ENCODE data around the gene SMIM44.

The SMIM44 gene

DNA sequence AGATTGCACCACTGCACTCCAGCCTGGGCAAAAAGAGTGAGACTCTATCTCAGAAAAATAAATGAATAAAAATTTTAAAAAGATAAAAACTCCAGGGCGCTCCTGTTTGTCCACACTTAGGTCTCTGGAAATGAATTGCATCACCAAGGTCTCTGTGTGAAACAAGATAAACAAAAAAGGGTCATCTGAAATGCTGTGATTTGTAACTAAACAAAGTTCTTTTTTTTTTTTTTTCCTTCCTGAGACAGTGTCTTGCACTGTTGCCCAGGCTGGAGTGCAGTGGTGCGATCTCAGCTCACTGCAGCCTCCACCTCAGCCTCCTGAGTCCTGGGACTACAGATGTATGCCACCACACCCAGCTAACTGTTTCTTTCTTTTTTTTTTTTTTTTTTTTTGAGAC is 34.4 kb upstream of the SMIM44 start:
- Histone ChIP-seq H3K27ac (no peak overlapping the region), H3K4me3 (no peak overlapping the region)
- TF ChIP-seq, protein P1, sequence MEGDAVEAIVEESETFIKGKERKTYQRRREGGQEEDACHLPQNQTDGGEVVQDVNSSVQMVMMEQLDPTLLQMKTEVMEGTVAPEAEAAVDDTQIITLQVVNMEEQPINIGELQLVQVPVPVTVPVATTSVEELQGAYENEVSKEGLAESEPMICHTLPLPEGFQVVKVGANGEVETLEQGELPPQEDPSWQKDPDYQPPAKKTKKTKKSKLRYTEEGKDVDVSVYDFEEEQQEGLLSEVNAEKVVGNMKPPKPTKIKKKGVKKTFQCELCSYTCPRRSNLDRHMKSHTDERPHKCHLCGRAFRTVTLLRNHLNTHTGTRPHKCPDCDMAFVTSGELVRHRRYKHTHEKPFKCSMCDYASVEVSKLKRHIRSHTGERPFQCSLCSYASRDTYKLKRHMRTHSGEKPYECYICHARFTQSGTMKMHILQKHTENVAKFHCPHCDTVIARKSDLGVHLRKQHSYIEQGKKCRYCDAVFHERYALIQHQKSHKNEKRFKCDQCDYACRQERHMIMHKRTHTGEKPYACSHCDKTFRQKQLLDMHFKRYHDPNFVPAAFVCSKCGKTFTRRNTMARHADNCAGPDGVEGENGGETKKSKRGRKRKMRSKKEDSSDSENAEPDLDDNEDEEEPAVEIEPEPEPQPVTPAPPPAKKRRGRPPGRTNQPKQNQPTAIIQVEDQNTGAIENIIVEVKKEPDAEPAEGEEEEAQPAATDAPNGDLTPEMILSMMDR (IDR thresholded peaks at IDR 0.05), result no peak
- no peak for DNase-seq (ENCODE audit: low spot score)

DNA sequence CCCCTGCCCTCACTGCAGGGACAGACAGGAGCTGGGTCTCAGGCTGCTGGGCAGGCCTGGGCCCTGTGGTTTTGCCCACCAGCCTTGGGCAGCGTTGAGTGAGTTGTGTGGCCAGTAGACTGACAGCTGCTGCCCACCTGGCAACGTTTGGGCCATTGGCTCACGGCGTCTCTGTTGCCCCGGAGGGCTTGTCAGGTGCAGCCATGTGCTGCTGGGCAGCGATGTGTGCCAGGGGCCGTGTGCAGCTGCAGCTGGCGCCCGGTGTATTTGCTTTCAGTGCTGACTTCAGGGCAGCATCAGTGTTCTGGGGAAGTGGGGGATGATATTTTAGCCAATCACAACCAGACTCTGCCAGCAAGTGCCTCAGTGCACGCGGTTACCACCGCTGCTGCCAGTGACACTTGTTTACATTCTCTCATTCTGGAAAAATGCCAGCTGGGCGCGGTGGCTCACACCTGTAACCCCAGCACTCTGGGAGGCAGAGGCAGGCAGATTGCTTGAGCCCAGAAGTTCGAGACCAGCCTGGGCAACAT is 33.5 kb upstream of the SMIM44 start:
- TF ChIP-seq, protein P1 (IDR thresholded peaks at IDR 0.05), result no peak
- H3K27ac ChIP-seq, result no peak overlapping the region
- DNase-seq (ENCODE audit: low spot score), result no peak
- H3K4me3 ChIP-seq, result no peak overlapping the region

DNA sequence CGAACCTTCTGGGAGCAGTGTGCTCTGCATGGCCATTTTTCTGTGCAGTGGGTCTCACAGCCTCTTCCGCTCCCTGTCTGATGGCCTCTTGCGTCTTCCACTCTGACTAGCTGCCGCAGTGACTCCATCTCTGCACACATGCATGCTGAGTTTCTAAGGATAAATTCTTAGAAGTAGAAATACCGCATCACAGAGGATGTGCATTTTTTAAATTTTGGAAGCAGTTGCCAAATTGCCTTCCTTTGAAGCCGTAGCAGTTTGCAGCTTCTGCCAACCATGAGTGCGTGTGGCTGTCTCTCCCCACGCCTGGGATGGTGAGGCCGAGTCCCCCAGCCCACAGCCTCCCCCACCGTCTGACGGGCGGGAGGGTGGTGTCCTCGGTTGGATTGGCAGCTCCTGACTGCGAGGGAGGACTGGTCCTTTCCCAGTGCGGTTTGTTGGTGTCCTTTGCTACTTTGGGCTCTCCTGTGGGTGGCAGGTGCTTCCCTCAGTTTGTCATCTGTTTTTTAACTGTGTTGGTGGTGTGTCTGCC is 32.7 kb upstream of the SMIM44 start:
- H3K27ac ChIP-seq, result no peak overlapping the region
- DNase-seq (ENCODE audit: low spot score), result no peak
- TF ChIP-seq, protein P1 (IDR thresholded peaks at IDR 0.05), result no peak
- H3K4me3 ChIP-seq, result no peak overlapping the region

DNA sequence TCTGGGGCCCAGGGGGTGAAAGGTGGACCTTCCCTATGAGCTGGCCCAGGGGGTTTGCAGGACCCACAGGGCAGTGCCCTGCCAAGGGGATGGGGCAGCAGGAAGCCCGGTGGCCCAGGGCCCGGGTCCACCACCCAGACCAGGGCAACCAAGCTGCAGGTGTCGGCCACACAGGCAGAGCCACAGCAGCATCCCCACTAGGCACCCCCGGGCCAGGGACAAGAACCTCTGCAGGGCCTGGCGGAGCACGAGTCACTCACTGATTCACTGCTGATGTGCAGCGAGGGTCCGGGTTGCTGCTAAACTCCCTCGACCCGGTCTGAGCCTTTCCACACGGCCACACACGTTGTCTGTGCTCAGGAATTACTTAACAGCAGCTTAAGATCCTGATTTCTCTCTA is 31.7 kb upstream of the SMIM44 start:
- H3K4me3 ChIP-seq, result no peak overlapping the region
- no peak overlapping the region for H3K27ac ChIP-seq
- TF ChIP-seq, protein P1 (IDR thresholded peaks at IDR 0.05), result no peak
- no peak for DNase-seq (ENCODE audit: low spot score)

DNA sequence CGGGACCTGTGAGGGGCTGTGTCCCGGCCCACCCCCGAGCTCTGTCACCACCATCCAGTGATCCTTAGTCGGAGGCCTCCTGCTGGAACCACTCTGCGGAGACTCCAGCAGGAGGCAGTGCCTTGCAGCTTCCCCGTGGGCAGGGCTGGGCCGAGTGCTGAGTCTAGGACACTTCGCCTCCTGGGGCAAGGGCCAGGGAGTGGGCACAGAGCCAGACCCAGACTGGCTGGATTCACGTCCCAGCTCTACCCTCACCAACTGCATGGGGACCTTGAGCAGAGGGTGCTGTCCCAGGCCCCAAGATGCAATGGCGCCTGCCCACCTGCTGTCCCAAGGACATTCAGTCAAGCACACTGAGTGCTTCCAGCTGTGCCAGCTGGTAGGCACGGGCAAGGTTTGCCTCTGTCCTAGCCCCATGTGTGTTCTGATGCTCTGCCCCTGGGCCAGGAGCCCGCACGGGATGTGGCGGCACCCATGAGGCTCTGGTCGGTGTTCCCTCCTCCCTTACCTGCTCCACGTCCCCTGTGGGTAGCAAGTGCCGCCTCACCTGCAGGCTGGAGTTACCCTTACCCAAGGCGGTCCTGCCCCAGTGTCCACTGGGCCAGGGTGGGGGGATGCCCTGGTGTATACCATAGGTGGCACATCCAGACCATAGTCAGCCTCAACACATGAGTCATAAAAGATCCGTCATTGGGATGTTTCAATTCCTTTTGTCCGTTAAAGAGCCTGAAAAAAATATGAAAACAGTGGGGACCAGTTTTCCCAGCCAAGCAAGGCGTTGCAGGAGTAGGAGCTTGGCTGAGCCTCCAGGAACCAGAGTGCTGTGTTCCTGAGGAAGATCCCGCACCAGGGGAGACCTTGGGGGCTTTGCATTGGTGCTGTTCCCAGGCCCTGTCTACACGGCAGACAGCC is 30.2 kb upstream of the SMIM44 start:
- TF ChIP-seq, protein P1 (IDR thresholded peaks at IDR 0.05), result no peak
- Histone ChIP-seq H3K4me3 (no peak overlapping the region), H3K27ac (no peak overlapping the region)
- DNase-seq (ENCODE audit: low spot score), result no peak

DNA sequence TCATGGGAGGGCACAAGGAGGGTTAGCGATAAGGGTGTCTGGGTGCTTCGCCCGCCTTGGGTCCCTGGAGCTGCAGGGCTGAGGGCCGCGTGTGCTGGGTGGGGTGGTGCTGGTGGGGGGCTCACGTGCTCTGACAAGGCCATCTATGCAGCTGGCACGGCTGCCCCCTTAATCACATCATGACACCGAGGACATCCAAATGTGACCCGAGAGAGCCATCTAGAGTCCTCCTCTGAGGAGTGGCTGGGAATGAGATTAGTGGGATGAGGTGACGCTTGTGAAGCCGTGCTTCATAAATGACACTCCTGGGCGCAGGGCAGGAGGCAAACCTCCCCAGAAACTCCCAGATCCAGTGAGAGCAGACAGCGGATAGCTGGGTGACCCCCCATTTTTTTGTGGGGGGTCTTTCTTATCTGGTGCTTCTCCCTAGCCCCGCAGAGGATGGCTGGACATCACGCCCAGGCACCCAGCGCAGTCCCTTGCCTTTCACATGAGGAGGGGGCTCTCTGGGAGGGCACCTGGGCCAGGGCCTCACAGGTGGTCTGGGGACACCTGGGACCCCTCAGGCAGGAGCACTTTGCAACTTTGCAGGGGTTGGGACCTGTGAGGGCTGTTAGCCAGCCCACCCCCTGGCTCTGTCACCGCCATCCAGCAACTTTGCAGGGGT is 29.5 kb upstream of the SMIM44 start:
- DNase-seq (ENCODE audit: low spot score), result no peak
- TF ChIP-seq, protein P1 (IDR thresholded peaks at IDR 0.05), result no peak

More for the DNA sequence above, 29.5 kb upstream of the SMIM44 start:
- no peak overlapping the region for H3K27ac ChIP-seq
- no peak overlapping the region for H3K4me3 ChIP-seq

Measured in coronary artery (tissue), 2 donors.